Stimulated activated CD8-positive, alpha-beta memory T cell treated with anti-CD3 and anti-CD28 coated beads, Interleukin-4, amount 100 ng/mL, for 1 hour (primary cell): ENCODE measurements around the gene RACGAP1.

Experiments
- DNase-seq, 2 donors: peaks; one replicate each; pipeline ENCODE4 v3.0.0-alpha.2; 2020; ENCODE audit warnings: low read depth in 2 of 2, low spot score in 1 of 2

The RACGAP1 gene

GRCh38 chr12:49944046-49944445 is 81.2 kb downstream of the RACGAP1 start:
- no peak for DNase-seq

- no peak for DNase-seq
These were observed 81.7 kb downstream of the RACGAP1 start for GRCh38 chr12:49943625-49943960.

DNA sequence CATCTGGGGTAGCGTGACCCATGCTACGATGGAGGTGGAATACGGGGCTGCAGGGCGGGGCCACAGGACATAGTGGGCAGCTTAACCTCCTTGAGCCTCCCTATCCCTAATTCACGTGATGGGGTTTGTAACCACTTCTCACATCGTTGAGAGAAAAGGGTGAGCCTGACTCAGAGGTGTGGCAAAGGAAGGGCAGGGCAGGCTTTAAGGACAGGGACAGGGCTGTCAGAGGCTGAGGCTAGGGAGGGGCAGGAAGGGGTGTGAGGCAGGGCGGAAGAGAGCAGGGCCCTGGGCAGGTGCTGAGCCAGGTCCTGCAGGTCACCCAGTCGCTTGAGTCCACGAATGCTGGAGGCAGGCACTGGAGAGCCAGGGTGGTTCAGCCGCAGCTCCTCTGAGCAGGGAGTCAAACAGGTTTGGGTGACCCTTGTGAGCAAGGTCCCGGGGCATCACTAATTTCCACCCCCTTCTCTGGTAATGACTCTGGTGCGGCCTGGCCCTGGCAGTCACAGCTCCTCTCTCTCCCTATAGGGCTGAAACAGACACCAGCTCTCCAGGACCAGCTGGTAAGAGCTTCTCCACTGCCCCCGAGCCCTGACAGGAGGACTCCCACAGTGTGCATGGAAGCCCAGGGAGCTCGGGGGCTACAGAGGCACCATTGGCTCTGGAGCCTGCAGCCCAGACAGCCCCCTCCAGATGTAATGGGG is 82.2 kb downstream of the RACGAP1 start:
- no peak for DNase-seq

GRCh38 chr12:49942512-49942893 is 82.8 kb downstream of the RACGAP1 start:
- no peak for DNase-seq

GRCh38 chr12:49941556-49942511 is 83.5 kb downstream of the RACGAP1 start:
- no peak for DNase-seq

- DNase-seq: no peak
These were observed 85.6 kb downstream of the RACGAP1 start for GRCh38 chr12:49939707-49940106.

- no peak for DNase-seq
These were observed 86.0 kb downstream of the RACGAP1 start for GRCh38 chr12:49939307-49939706.
